Osteocyte (in vitro differentiated cells): ENCODE measurements around the gene VPS37C. TPM values are rescaled to one million over a fixed set of nuclear protein-coding genes. Genes with fewer than 3 reads are reported as not detected.
"Not testable (repeated sequence)": the region's sequence is repeated elsewhere in the genome, so short reads cannot be mapped to it uniquely, and the experiment has no call there.

Experiments used
- DNase-seq: peaks from one replicate; pipeline ENCODE4 v3.0.0; 2021; ENCODE audit warnings: mixed read lengths; ENCODE audit not compliant: unreplicated experiment; ENCODE audit errors: extremely low spot score
- H3K27ac Mint-ChIP-seq: one replicate; pipeline ENCODE4 v1.8.0; 2021; ENCODE audit warnings: mild to moderate bottlenecking, mixed read lengths; ENCODE audit not compliant: unreplicated experiment
- H3K27me3 Mint-ChIP-seq: one replicate; pipeline ENCODE4 v1.8.0; 2021; ENCODE audit warnings: mixed read lengths; ENCODE audit not compliant: unreplicated experiment
- H3K36me3 Mint-ChIP-seq: one replicate; pipeline ENCODE4 v1.8.0; 2021; ENCODE audit warnings: mixed read lengths; ENCODE audit not compliant: unreplicated experiment
- H3K4me1 Mint-ChIP-seq: one replicate; pipeline ENCODE4 v1.8.0; 2021; ENCODE audit warnings: mixed read lengths; ENCODE audit not compliant: unreplicated experiment
- H3K4me3 Mint-ChIP-seq: one replicate; pipeline ENCODE4 v1.8.0; 2021; ENCODE audit warnings: mild to moderate bottlenecking, moderate library complexity, mixed read lengths; ENCODE audit not compliant: unreplicated experiment
- H3K9me3 Mint-ChIP-seq: one replicate; pipeline ENCODE4 v1.8.0; 2021; ENCODE audit warnings: mixed read lengths; ENCODE audit not compliant: unreplicated experiment
- CTCF ChIP-seq: fragments of 200-600 bp; sonication (generic); IDR thresholded peaks from 2 replicates; pipeline ENCODE4 v1.5.0; 2021; ENCODE audit warnings: antibody characterized with exemption, mild to moderate bottlenecking, moderate library complexity
- long read RNA-seq: library from polyadenylated mRNA; unstranded; transcript quantifications from one replicate; pipeline ENCODE4 v2.0.0, GENCODE V29; 2021
- total RNA-seq: library from RNA; stranded (reverse); gene quantifications from 2 replicates; pipeline ENCODE4 v1.2.1, GENCODE V29; 2021

VPS37C gene
- 19.6 and 21.2 TPM in 2 replicates for total RNA-seq
- long read RNA-seq, partial matches to known transcripts: 0 of 1 reads
- long read RNA-seq, other reads (novel, unspliced or antisense): 1 of 1 reads

DNA sequence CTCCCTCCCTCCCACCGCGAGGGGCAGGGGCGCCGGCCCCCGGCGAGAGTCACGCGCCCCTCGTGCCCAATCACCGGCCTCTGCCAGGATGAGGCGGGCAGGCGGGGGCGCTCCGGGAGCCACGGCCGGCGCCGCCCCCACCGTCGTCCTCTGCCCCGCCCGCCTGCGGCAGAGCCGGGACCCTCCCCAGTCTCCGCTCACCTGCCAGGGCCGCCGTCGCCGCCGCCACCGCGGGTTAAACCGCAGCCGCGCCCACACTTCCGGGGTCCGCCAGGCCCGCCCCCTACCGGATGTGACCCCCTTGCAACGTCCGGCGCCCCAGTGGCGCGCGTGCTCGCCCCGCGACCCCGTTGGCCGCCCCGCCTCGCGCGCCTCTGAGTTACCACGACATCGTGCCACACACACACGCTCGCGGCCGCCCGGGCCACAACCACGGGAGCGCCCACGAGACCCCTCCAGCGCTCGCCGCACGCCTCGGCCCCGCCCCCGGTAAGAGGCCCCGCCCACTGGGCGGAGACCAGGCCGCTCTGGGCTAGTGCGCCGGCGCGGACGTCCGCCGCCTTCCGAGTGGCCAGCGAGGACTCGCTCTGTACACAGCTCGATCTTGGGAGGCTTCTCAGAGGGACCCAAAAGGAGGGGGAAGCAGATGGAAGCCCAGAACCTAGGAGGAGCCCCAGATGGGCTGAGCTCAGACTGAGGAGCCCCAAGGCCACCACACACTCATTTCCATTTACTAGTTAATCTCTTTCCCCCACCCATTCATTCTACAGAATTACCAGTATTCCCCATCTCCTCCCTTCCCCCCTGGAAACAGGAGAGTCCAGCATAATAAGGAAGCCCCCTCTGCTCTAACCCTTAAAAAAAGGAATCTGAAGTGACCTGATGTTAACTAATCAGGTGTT lies at the start of gene VPS37C:
Gene VPS37C (minus strand): TSS at position 237 of the 902 bp plus-strand sequence. CDS start 22,597 bp downstream, outside the sequence.
- H3K4me1 Mint-ChIP-seq: peaks cover 25% of the 10 kb centered on the region
- H3K9me3 Mint-ChIP-seq: peaks cover 5% of the 10 kb centered on the region
- H3K27me3 Mint-ChIP-seq: peaks cover 7% of the 10 kb centered on the region
- peak; percentile 37 for TF ChIP-seq CTCF
- H3K27ac Mint-ChIP-seq: peak within 1 kb of the TSS; percentile 91
- peak within 1 kb of the TSS; percentile 88 for H3K4me3 Mint-ChIP-seq
- DNase-seq: peak; percentile 98
- peaks cover 7% of the 10 kb centered on the region for H3K36me3 Mint-ChIP-seq

GRCh38 chr11:61210629-61211028 lies 49.4 kb upstream of the VPS37C start:
- not testable (repeated sequence) for H3K4me1 Mint-ChIP-seq, H3K9me3 Mint-ChIP-seq, H3K36me3 Mint-ChIP-seq

DNA sequence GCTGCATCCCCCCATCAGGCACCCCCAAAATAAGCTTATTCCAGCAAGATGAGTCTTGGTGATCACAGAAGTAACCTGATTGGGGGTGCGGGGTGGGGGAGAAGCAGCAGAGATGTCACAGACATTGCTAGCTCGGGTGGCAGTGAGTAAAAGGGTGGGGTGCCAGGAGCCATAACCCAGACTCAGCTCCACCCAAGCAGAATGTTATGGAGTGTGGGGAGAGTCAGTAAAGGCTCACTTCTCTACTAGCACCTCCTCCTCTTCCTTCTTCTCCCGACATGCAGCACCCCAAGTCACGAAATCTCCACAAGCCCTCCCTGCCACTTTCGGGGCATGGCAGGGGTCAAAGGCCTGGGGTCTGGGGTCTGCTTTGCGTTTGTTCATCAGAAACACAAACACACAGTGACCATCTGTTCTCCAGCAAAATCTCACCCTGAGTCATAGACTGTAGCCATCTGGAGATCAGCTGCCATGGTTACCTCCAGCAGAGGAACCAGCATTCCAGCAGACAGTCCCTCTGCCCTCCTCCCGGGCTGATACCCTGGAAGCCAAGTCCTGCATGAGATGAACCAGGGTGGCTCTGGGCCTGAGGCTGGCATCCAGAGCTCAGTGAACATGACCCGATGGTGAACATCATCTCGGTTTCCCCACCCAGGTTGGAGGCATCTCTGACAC lies 46.5 kb upstream of the VPS37C start:
- H3K27me3 Mint-ChIP-seq: peaks cover 16% of the 10 kb centered on the region
- not testable (repeated sequence) for H3K4me1 Mint-ChIP-seq, DNase-seq, H3K36me3 Mint-ChIP-seq, H3K9me3 Mint-ChIP-seq, H3K4me3 Mint-ChIP-seq, H3K27ac Mint-ChIP-seq

More at GRCh38 chr11:61210629-61211028, 49.4 kb upstream of the VPS37C start:
- H3K27me3 Mint-ChIP-seq, H3K4me3 Mint-ChIP-seq, DNase-seq, H3K27ac Mint-ChIP-seq: not testable (repeated sequence)

- not testable (repeated sequence) for H3K4me1 Mint-ChIP-seq, DNase-seq, H3K36me3 Mint-ChIP-seq, H3K9me3 Mint-ChIP-seq, H3K27ac Mint-ChIP-seq, H3K4me3 Mint-ChIP-seq
- H3K27me3 Mint-ChIP-seq: peaks cover 35% of the 10 kb centered on the region
Observed at GRCh38 chr11:61204502-61205059, 43.4 kb upstream of the VPS37C start.

DNA sequence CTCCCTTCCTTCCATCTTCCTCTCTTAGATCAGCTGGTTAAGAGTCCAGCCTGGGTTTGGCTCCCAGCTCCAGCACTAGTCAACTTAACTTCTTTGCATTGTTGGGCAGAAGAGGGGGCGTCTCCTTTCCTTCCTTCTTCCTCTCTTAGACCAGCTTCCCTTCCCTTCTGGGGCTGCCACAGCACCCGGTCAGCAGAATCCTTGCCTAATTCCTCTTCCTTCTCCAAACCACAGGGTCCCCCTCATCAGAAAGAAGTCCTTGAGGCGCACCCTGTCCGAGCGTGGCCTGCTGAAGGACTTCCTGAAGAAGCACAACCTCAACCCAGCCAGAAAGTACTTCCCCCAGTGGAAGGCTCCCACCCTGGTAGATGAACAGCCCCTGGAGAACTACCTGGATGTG lies 42.6 kb upstream of the VPS37C start:
- not testable (repeated sequence) for DNase-seq, H3K4me1 Mint-ChIP-seq, H3K4me3 Mint-ChIP-seq, H3K36me3 Mint-ChIP-seq, H3K9me3 Mint-ChIP-seq, H3K27ac Mint-ChIP-seq
- peaks cover 40% of the 10 kb centered on the region for H3K27me3 Mint-ChIP-seq

GRCh38 chr11:61202950-61203746 lies 41.9 kb upstream of the VPS37C start, which contains the start of gene PGA3:
Gene PGA3, plus strand, starts transcription at chr11:61203515. Its CDS starts 50 bp downstream, at chr11:61203565.
- H3K36me3 Mint-ChIP-seq, H3K9me3 Mint-ChIP-seq, H3K4me1 Mint-ChIP-seq, H3K4me3 Mint-ChIP-seq, H3K27ac Mint-ChIP-seq: not testable (repeated sequence)
- peak; percentile 57 for DNase-seq
- H3K27me3 Mint-ChIP-seq: peaks cover 47% of the 10 kb centered on the region

DNA sequence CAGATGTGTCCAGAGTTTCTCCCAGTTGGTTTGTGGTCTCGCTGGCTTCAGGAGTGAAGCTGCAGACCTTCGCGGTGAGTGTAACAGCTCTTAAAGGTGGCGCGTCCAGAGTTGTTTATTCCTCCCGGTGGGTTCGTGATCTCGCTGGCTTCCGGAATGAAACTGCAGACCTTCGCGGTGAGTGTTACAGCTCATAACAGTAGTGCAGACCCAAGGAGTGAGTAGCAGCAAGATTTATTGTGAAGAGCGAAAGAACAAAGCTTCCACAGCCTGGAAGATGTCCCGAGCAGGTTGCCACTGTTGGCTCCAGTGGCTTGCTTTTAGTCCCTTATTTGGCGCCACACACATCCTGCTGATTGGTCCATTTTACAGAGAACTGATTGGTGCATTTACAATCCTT lies 40.2 kb upstream of the VPS37C start:
- Mint-ChIP-seq H3K9me3 (no peaks in the 10 kb centered on the region), H3K4me3 (no peak overlapping the region), H3K27ac (no peak overlapping the region), H3K4me1 (no peaks in the 10 kb centered on the region), H3K27me3 (peaks cover 57% of the 10 kb centered on the region), H3K36me3 (no peaks in the 10 kb centered on the region)
- no peak for TF ChIP-seq CTCF
- DNase-seq: no peak
